Measurements from ENCODE around the gene TUBA8. TPM values are rescaled to one million over a fixed set of nuclear protein-coding genes. Genes with fewer than 3 reads are reported as not detected.

TUBA8 gene
- total RNA-seq, 1 donor from 2014 or later = 1.8 TPM

GRCh38 chr22:18113680-18114394, 3.2 kb downstream of the TUBA8 start:
- H3K36me3 Mint-ChIP-seq (ENCODE audit: unreplicated experiment) = no peaks in the 10 kb centered on the region
- H3K27me3 Mint-ChIP-seq (ENCODE audit: unreplicated experiment) = peaks cover 4% of the 10 kb centered on the region
- no peak overlapping the region for H3K4me3 Mint-ChIP-seq (ENCODE audit: unreplicated experiment)
- TF ChIP-seq CTCF (IDR thresholded peaks at IDR 0.05) = no peak
- no peaks in the 10 kb centered on the region for H3K9me3 Mint-ChIP-seq (ENCODE audit: unreplicated experiment)
- no peak for DNase-seq (ENCODE audit: extremely low spot score, unreplicated experiment)
- peaks cover 14% of the 10 kb centered on the region for H3K4me1 Mint-ChIP-seq (ENCODE audit: unreplicated experiment)
- H3K27ac Mint-ChIP-seq (ENCODE audit: unreplicated experiment) = no peak overlapping the region

GRCh38 chr22:18114495-18114894, 3.9 kb downstream of the TUBA8 start:
- H3K4me1 Mint-ChIP-seq (ENCODE audit: unreplicated experiment) = peaks cover 13% of the 10 kb centered on the region
- H3K27me3 Mint-ChIP-seq (ENCODE audit: unreplicated experiment) = peaks cover 4% of the 10 kb centered on the region
- no peaks in the 10 kb centered on the region for H3K9me3 Mint-ChIP-seq (ENCODE audit: unreplicated experiment)
- no peak overlapping the region for H3K27ac Mint-ChIP-seq (ENCODE audit: unreplicated experiment)
- H3K36me3 Mint-ChIP-seq (ENCODE audit: unreplicated experiment) = no peaks in the 10 kb centered on the region
- no peak overlapping the region for H3K4me3 Mint-ChIP-seq (ENCODE audit: unreplicated experiment)
- DNase-seq (ENCODE audit: extremely low spot score, unreplicated experiment) = no peak
- no peak for TF ChIP-seq CTCF (IDR thresholded peaks at IDR 0.05)

- DNase-seq (ENCODE audit: extremely low spot score, unreplicated experiment) = no peak
- no peaks in the 10 kb centered on the region for H3K27me3 Mint-ChIP-seq (ENCODE audit: unreplicated experiment)
- no peaks in the 10 kb centered on the region for H3K9me3 Mint-ChIP-seq (ENCODE audit: unreplicated experiment)
- no peak for TF ChIP-seq CTCF (IDR thresholded peaks at IDR 0.05)
- no peak overlapping the region for H3K27ac Mint-ChIP-seq (ENCODE audit: unreplicated experiment)
- H3K36me3 Mint-ChIP-seq (ENCODE audit: unreplicated experiment) = no peaks in the 10 kb centered on the region
- H3K4me1 Mint-ChIP-seq (ENCODE audit: unreplicated experiment) = peaks cover 7% of the 10 kb centered on the region
- no peak overlapping the region for H3K4me3 Mint-ChIP-seq (ENCODE audit: unreplicated experiment)
Measured at GRCh38 chr22:18114976-18115652, 4.5 kb downstream of the TUBA8 start.

GRCh38 chr22:18115906-18116371, 5.3 kb downstream of the TUBA8 start:
- no peak for TF ChIP-seq CTCF (IDR thresholded peaks at IDR 0.05)
- no peaks in the 10 kb centered on the region for H3K9me3 Mint-ChIP-seq (ENCODE audit: unreplicated experiment)
- H3K27me3 Mint-ChIP-seq (ENCODE audit: unreplicated experiment) = no peaks in the 10 kb centered on the region
- H3K4me3 Mint-ChIP-seq (ENCODE audit: unreplicated experiment) = no peak overlapping the region
- H3K4me1 Mint-ChIP-seq (ENCODE audit: unreplicated experiment) = peaks cover 3% of the 10 kb centered on the region
- H3K27ac Mint-ChIP-seq (ENCODE audit: unreplicated experiment) = no peak overlapping the region
- no peak for DNase-seq (ENCODE audit: extremely low spot score, unreplicated experiment)
- no peaks in the 10 kb centered on the region for H3K36me3 Mint-ChIP-seq (ENCODE audit: unreplicated experiment)

- H3K27ac Mint-ChIP-seq (ENCODE audit: unreplicated experiment) = no peak overlapping the region
- no peaks in the 10 kb centered on the region for H3K27me3 Mint-ChIP-seq (ENCODE audit: unreplicated experiment)
- DNase-seq (ENCODE audit: extremely low spot score, unreplicated experiment) = no peak
- TF ChIP-seq CTCF (IDR thresholded peaks at IDR 0.05) = no peak
- H3K4me1 Mint-ChIP-seq (ENCODE audit: unreplicated experiment) = peaks cover 2% of the 10 kb centered on the region
- no peak overlapping the region for H3K4me3 Mint-ChIP-seq (ENCODE audit: unreplicated experiment)
- H3K9me3 Mint-ChIP-seq (ENCODE audit: unreplicated experiment) = no peaks in the 10 kb centered on the region
- H3K36me3 Mint-ChIP-seq (ENCODE audit: unreplicated experiment) = no peaks in the 10 kb centered on the region
Measured at GRCh38 chr22:18116634-18117033, 6.0 kb downstream of the TUBA8 start.
